ENCODE results near the gene OR5T2.
"Not testable (repeated sequence)": the region's sequence is repeated elsewhere in the genome, so short reads cannot be mapped to it uniquely, and the experiment has no call there.

OR5T2 gene

GRCh38 chr11:56234155-56234554 lies at the start of gene OR5T2:
Gene OR5T2 (minus strand): TSS chr11:56234255. CDS start chr11:56233062, 1,193 bp downstream.
- peaks cover 5 to 8% of the 10 kb centered on the region in 2 donors for H3K9me3 ChIP-seq (ENCODE audit: control insufficient read depth in 1 of 2, low read length in 2 of 2)
- H3K36me3 ChIP-seq (ENCODE audit: control insufficient read depth in 1 of 2, insufficient read depth in 2 of 2, low read length in 2 of 2) = no peaks in the 10 kb centered on the region
- no peak within 1 kb of the TSS for H3K4me3 ChIP-seq (ENCODE audit: low read depth in 1 of 2, low read length in 2 of 2)
- no peak within 1 kb of the TSS for H3K27ac ChIP-seq (ENCODE audit: low read depth, low read length)
- no peaks in the 10 kb centered on the region for H3K27me3 ChIP-seq (ENCODE audit: control insufficient read depth in 1 of 2, insufficient read depth in 2 of 2, low read length in 2 of 2)
- H3K9ac ChIP-seq (ENCODE audit: low read depth in 1 of 2, low read length in 2 of 2) = no peak within 1 kb of the TSS
- no peaks in the 10 kb centered on the region for H3K4me1 ChIP-seq (ENCODE audit: control insufficient read depth in 1 of 2, insufficient read depth in 2 of 2, low read length in 2 of 2)

- no peak within 1 kb of the TSS for H3K4me3 ChIP-seq (ENCODE audit: low read depth in 1 of 2, low read length in 2 of 2)
- no peak within 1 kb of the TSS for H3K27ac ChIP-seq (ENCODE audit: low read depth, low read length)
- H3K9ac ChIP-seq (ENCODE audit: low read depth in 1 of 2, low read length in 2 of 2) = no peak within 1 kb of the TSS
- no peaks in the 10 kb centered on the region for H3K36me3 ChIP-seq (ENCODE audit: control insufficient read depth in 1 of 2, insufficient read depth in 2 of 2, low read length in 2 of 2)
- no peaks in the 10 kb centered on the region for H3K27me3 ChIP-seq (ENCODE audit: control insufficient read depth in 1 of 2, insufficient read depth in 2 of 2, low read length in 2 of 2)
- no peaks in the 10 kb centered on the region for H3K9me3 ChIP-seq (ENCODE audit: control insufficient read depth in 1 of 2, low read length in 2 of 2)
- H3K4me1 ChIP-seq (ENCODE audit: control insufficient read depth in 1 of 2, insufficient read depth in 2 of 2, low read length in 2 of 2) = no peaks in the 10 kb centered on the region
Observed at GRCh38 chr11:56273854-56274253, 39.8 kb upstream of the OR5T2 start, which contains the start of gene OR5T1. Gene OR5T1 (plus strand): TSS chr11:56274154. CDS start chr11:56275639, 1,485 bp downstream.

- Histone ChIP-seq H3K9me3 (ENCODE audit: control insufficient read depth in 1 of 2, low read length in 2 of 2) (peaks cover 3 to 11% of the 10 kb centered on the region in 2 donors), H3K9ac (ENCODE audit: low read depth in 1 of 2, low read length in 2 of 2) (no peak overlapping the region), H3K4me3 (ENCODE audit: low read depth in 1 of 2, low read length in 2 of 2) (no peak overlapping the region)
Observed at GRCh38 chr11:56271092-56271491, 37.0 kb upstream of the OR5T2 start.

GRCh38 chr11:56251954-56252353 lies 17.9 kb upstream of the OR5T2 start, which contains the start of gene OR5T3:
Gene OR5T3 (plus strand): TSS chr11:56252254. CDS start chr11:56252254, 0 bp downstream.
- Histone ChIP-seq H3K4me1 (ENCODE audit: control insufficient read depth in 1 of 2, insufficient read depth in 2 of 2, low read length in 2 of 2) (no peaks in the 10 kb centered on the region), H3K27me3 (ENCODE audit: control insufficient read depth in 1 of 2, insufficient read depth in 2 of 2, low read length in 2 of 2) (no peaks in the 10 kb centered on the region), H3K27ac (ENCODE audit: low read depth, low read length) (no peak within 1 kb of the TSS), H3K9ac (ENCODE audit: low read depth in 1 of 2, low read length in 2 of 2) (no peak within 1 kb of the TSS), H3K36me3 (ENCODE audit: control insufficient read depth in 1 of 2, insufficient read depth in 2 of 2, low read length in 2 of 2) (no peaks in the 10 kb centered on the region), H3K9me3 (ENCODE audit: control insufficient read depth in 1 of 2, low read length in 2 of 2) (no peaks in the 10 kb centered on the region), H3K4me3 (ENCODE audit: low read depth in 1 of 2, low read length in 2 of 2) (no peak within 1 kb of the TSS)

More at GRCh38 chr11:56271092-56271491, 37.0 kb upstream of the OR5T2 start:
- H3K27me3 ChIP-seq (ENCODE audit: control insufficient read depth in 1 of 2, insufficient read depth in 2 of 2, low read length in 2 of 2) = no peaks in the 10 kb centered on the region
- no peaks in the 10 kb centered on the region for H3K36me3 ChIP-seq (ENCODE audit: control insufficient read depth in 1 of 2, insufficient read depth in 2 of 2, low read length in 2 of 2)
- H3K27ac ChIP-seq (ENCODE audit: low read depth, low read length) = no peak overlapping the region
- H3K4me1 ChIP-seq (ENCODE audit: control insufficient read depth in 1 of 2, insufficient read depth in 2 of 2, low read length in 2 of 2) = no peaks in the 10 kb centered on the region

GRCh38 chr11:56219735-56220134 lies 14.3 kb downstream of the OR5T2 start:
- not testable (repeated sequence) for H3K4me1 ChIP-seq (ENCODE audit: control insufficient read depth in 1 of 2, insufficient read depth in 2 of 2, low read length in 2 of 2); H3K4me3 ChIP-seq (ENCODE audit: low read depth in 1 of 2, low read length in 2 of 2); H3K27me3 ChIP-seq (ENCODE audit: control insufficient read depth in 1 of 2, insufficient read depth in 2 of 2, low read length in 2 of 2); H3K9ac ChIP-seq (ENCODE audit: low read depth in 1 of 2, low read length in 2 of 2); H3K27ac ChIP-seq (ENCODE audit: low read depth, low read length); H3K36me3 ChIP-seq (ENCODE audit: control insufficient read depth in 1 of 2, insufficient read depth in 2 of 2, low read length in 2 of 2)
- H3K9me3 ChIP-seq (ENCODE audit: control insufficient read depth in 1 of 2, low read length in 2 of 2) = peaks cover 2 to 13% of the 10 kb centered on the region in 2 donors

- Histone ChIP-seq H3K9ac (ENCODE audit: low read depth in 1 of 2, low read length in 2 of 2) (no peak overlapping the region), H3K27ac (ENCODE audit: low read depth, low read length) (no peak overlapping the region), H3K27me3 (ENCODE audit: control insufficient read depth in 1 of 2, insufficient read depth in 2 of 2, low read length in 2 of 2) (no peaks in the 10 kb centered on the region), H3K4me1 (ENCODE audit: control insufficient read depth in 1 of 2, insufficient read depth in 2 of 2, low read length in 2 of 2) (no peaks in the 10 kb centered on the region), H3K9me3 (ENCODE audit: control insufficient read depth in 1 of 2, low read length in 2 of 2) (peaks cover 7 to 16% of the 10 kb centered on the region in 2 donors), H3K36me3 (ENCODE audit: control insufficient read depth in 1 of 2, insufficient read depth in 2 of 2, low read length in 2 of 2) (no peaks in the 10 kb centered on the region), H3K4me3 (ENCODE audit: low read depth in 1 of 2, low read length in 2 of 2) (no peak overlapping the region)
Observed at GRCh38 chr11:56214537-56214936, 19.5 kb downstream of the OR5T2 start.

GRCh38 chr11:56207790-56208189 lies 26.3 kb downstream of the OR5T2 start:
- Histone ChIP-seq H3K9me3 (ENCODE audit: control insufficient read depth in 1 of 2, low read length in 2 of 2) (peaks cover 6 to 11% of the 10 kb centered on the region in 2 donors), H3K4me3 (ENCODE audit: low read depth in 1 of 2, low read length in 2 of 2) (no peak overlapping the region), H3K4me1 (ENCODE audit: control insufficient read depth in 1 of 2, insufficient read depth in 2 of 2, low read length in 2 of 2) (no peaks in the 10 kb centered on the region), H3K36me3 (ENCODE audit: control insufficient read depth in 1 of 2, insufficient read depth in 2 of 2, low read length in 2 of 2) (no peaks in the 10 kb centered on the region), H3K9ac (ENCODE audit: low read depth in 1 of 2, low read length in 2 of 2) (no peak overlapping the region), H3K27ac (ENCODE audit: low read depth, low read length) (no peak overlapping the region), H3K27me3 (ENCODE audit: control insufficient read depth in 1 of 2, insufficient read depth in 2 of 2, low read length in 2 of 2) (no peaks in the 10 kb centered on the region)

GRCh38 chr11:56197367-56197766 lies 36.7 kb downstream of the OR5T2 start:
- Histone ChIP-seq H3K27me3 (ENCODE audit: control insufficient read depth in 1 of 2, insufficient read depth in 2 of 2, low read length in 2 of 2) (no peaks in the 10 kb centered on the region), H3K4me1 (ENCODE audit: control insufficient read depth in 1 of 2, insufficient read depth in 2 of 2, low read length in 2 of 2) (no peaks in the 10 kb centered on the region), H3K4me3 (ENCODE audit: low read depth in 1 of 2, low read length in 2 of 2) (no peak overlapping the region), H3K36me3 (ENCODE audit: control insufficient read depth in 1 of 2, insufficient read depth in 2 of 2, low read length in 2 of 2) (no peaks in the 10 kb centered on the region), H3K27ac (ENCODE audit: low read depth, low read length) (no peak overlapping the region), H3K9me3 (ENCODE audit: control insufficient read depth in 1 of 2, low read length in 2 of 2) (peaks cover 0 to 4% of the 10 kb centered on the region in 2 donors), H3K9ac (ENCODE audit: low read depth in 1 of 2, low read length in 2 of 2) (no peak overlapping the region)

GRCh38 chr11:56196705-56197104 lies 37.4 kb downstream of the OR5T2 start:
- H3K4me1 ChIP-seq (ENCODE audit: control insufficient read depth in 1 of 2, insufficient read depth in 2 of 2, low read length in 2 of 2) = no peaks in the 10 kb centered on the region
- no peaks in the 10 kb centered on the region for H3K36me3 ChIP-seq (ENCODE audit: control insufficient read depth in 1 of 2, insufficient read depth in 2 of 2, low read length in 2 of 2)
- no peak overlapping the region for H3K9ac ChIP-seq (ENCODE audit: low read depth in 1 of 2, low read length in 2 of 2)
- no peak overlapping the region for H3K27ac ChIP-seq (ENCODE audit: low read depth, low read length)
- no peak overlapping the region for H3K4me3 ChIP-seq (ENCODE audit: low read depth in 1 of 2, low read length in 2 of 2)
- H3K27me3 ChIP-seq (ENCODE audit: control insufficient read depth in 1 of 2, insufficient read depth in 2 of 2, low read length in 2 of 2) = no peaks in the 10 kb centered on the region
- peaks cover 0 to 4% of the 10 kb centered on the region in 2 donors for H3K9me3 ChIP-seq (ENCODE audit: control insufficient read depth in 1 of 2, low read length in 2 of 2)

- Histone ChIP-seq H3K4me3 (ENCODE audit: low read depth in 1 of 2, low read length in 2 of 2) (no peak overlapping the region), H3K9ac (ENCODE audit: low read depth in 1 of 2, low read length in 2 of 2) (no peak overlapping the region), H3K9me3 (ENCODE audit: control insufficient read depth in 1 of 2, low read length in 2 of 2) (peaks cover 0 to 4% of the 10 kb centered on the region in 2 donors), H3K27ac (ENCODE audit: low read depth, low read length) (no peak overlapping the region), H3K36me3 (ENCODE audit: control insufficient read depth in 1 of 2, insufficient read depth in 2 of 2, low read length in 2 of 2) (no peaks in the 10 kb centered on the region), H3K27me3 (ENCODE audit: control insufficient read depth in 1 of 2, insufficient read depth in 2 of 2, low read length in 2 of 2) (no peaks in the 10 kb centered on the region), H3K4me1 (ENCODE audit: control insufficient read depth in 1 of 2, insufficient read depth in 2 of 2, low read length in 2 of 2) (no peaks in the 10 kb centered on the region)
Observed at GRCh38 chr11:56188602-56189001, 45.5 kb downstream of the OR5T2 start.

GRCh38 chr11:56183459-56183858 lies 50.6 kb downstream of the OR5T2 start:
- no peak overlapping the region for H3K4me3 ChIP-seq (ENCODE audit: low read depth in 1 of 2, low read length in 2 of 2)

More at GRCh38 chr11:56183459-56183858, 50.6 kb downstream of the OR5T2 start:
- no peaks in the 10 kb centered on the region for H3K27me3 ChIP-seq (ENCODE audit: control insufficient read depth in 1 of 2, insufficient read depth in 2 of 2, low read length in 2 of 2)
- no peak overlapping the region for H3K27ac ChIP-seq (ENCODE audit: low read depth, low read length)
- H3K9me3 ChIP-seq (ENCODE audit: control insufficient read depth in 1 of 2, low read length in 2 of 2) = peaks cover 9 to 12% of the 10 kb centered on the region in 2 donors
- H3K9ac ChIP-seq (ENCODE audit: low read depth in 1 of 2, low read length in 2 of 2) = no peak overlapping the region
- H3K4me1 ChIP-seq (ENCODE audit: control insufficient read depth in 1 of 2, insufficient read depth in 2 of 2, low read length in 2 of 2) = no peaks in the 10 kb centered on the region
- no peaks in the 10 kb centered on the region for H3K36me3 ChIP-seq (ENCODE audit: control insufficient read depth in 1 of 2, insufficient read depth in 2 of 2, low read length in 2 of 2)

Measured in duodenal mucosa (tissue), 2 donors.